WTC11 (cell line): ENCODE data around the gene TAS1R1. TPM values are rescaled to one million over a fixed set of nuclear protein-coding genes. Genes with fewer than 3 reads are reported as not detected.

ENCODE experiments used
- ATAC-seq: fragments of 200-7000 bp; cut with Tn5 transposase; 2 replicates; pipeline ENCODE4 v1.10.0; 2021; ENCODE audit warnings: mild to moderate bottlenecking, moderate library complexity
- CTCF ChIA-PET: fragments of 300-600 bp; sonication (Branson Sonifier 250); formaldehyde crosslinking; loops from one replicate; lab custom pipeline; 2021; ENCODE audit warnings: antibody characterized with exemption; lab: Charles Lee
- POLR2A ChIA-PET: fragments of 350-600 bp; sonication (Branson Sonifier 250); formaldehyde crosslinking; loops from one replicate; lab custom pipeline; 2021; ENCODE audit warnings: antibody characterized with exemption; lab: Charles Lee
- DNase-seq: peaks from one replicate; pipeline ENCODE4 v3.0.0; 2021; ENCODE audit warnings: low spot score
- H3K27ac Mint-ChIP-seq: 2 replicates; pipeline ENCODE4 v1.8.0; 2021; ENCODE audit warnings: mixed read lengths
- H3K27me3 Mint-ChIP-seq: 2 replicates; pipeline ENCODE4 v1.8.0; 2021; ENCODE audit warnings: low read depth, mild to moderate bottlenecking, moderate library complexity, mixed read lengths
- H3K36me3 Mint-ChIP-seq: 2 replicates; pipeline ENCODE4 v1.8.0; 2021; ENCODE audit warnings: mixed read lengths
- H3K4me1 Mint-ChIP-seq: 2 replicates; pipeline ENCODE4 v1.8.0; 2022; ENCODE audit warnings: mixed read lengths
- H3K4me3 Mint-ChIP-seq: 2 replicates; pipeline ENCODE4 v1.8.0; 2021; ENCODE audit warnings: mild to moderate bottlenecking, moderate library complexity, mixed read lengths
- H3K9me3 Mint-ChIP-seq: 2 replicates; pipeline ENCODE4 v1.8.0; 2021; ENCODE audit warnings: mixed read lengths
- FOXP1 ChIP-seq: sonication (generic); formaldehyde crosslinking; IDR thresholded peaks from 2 replicates; pipeline ENCODE4 v1.8.0; 2022; ENCODE audit warnings: missing genetic modification reagents, mild to moderate bottlenecking, moderate library complexity, borderline replicate concordance
- GTF2I ChIP-seq: fragments of 250-450 bp; sonication (Bioruptor Pico); conservative IDR thresholded peaks from 2 replicates; pipeline ENCODE4 v1.4.0; 2021; ENCODE audit warnings: mild to moderate bottlenecking
- RELA ChIP-seq: sonication (generic); formaldehyde crosslinking; IDR thresholded peaks from 2 replicates; pipeline ENCODE4 v1.8.1; 2022; ENCODE audit warnings: missing genetic modification reagents, mild to moderate bottlenecking, borderline replicate concordance
- SMAD4 ChIP-seq: sonication (generic); formaldehyde crosslinking; IDR thresholded peaks from 2 replicates; pipeline ENCODE4 v1.8.0; 2022; ENCODE audit warnings: mild to moderate bottlenecking, missing genetic modification reagents
- total RNA-seq: library from RNA; stranded (reverse); gene quantifications from 3 replicates; pipeline ENCODE4 v1.2.3, GENCODE V29; 2021
- TF ChIP-seq, protein P1 (sequence below): sonication (generic); formaldehyde crosslinking; IDR thresholded peaks from 2 replicates; pipeline ENCODE4 v1.8.1; 2023; ENCODE audit warnings: mild to moderate bottlenecking, missing genetic modification reagents
- TF ChIP-seq, protein P2 (sequence below): fragments of 200-600 bp; IDR thresholded peaks from 2 replicates; pipeline ENCODE4 v1.8.0; 2022; ENCODE audit warnings: antibody characterized with exemption
- TF ChIP-seq, protein P3 (sequence below): sonication (generic); formaldehyde crosslinking; IDR thresholded peaks from 2 replicates; pipeline ENCODE4 v1.8.0; 2023; ENCODE audit warnings: missing genetic modification reagents
- TF ChIP-seq, protein P4 (sequence below): sonication (generic); formaldehyde crosslinking; IDR thresholded peaks from 2 replicates; pipeline ENCODE4 v1.8.0; 2022; ENCODE audit warnings: missing genetic modification reagents
- TF ChIP-seq, protein P5 (sequence below): fragments of 250-450 bp; sonication (Bioruptor Pico); IDR thresholded peaks from 2 replicates; pipeline ENCODE4 v1.9.0; 2021; ENCODE audit warnings: moderate library complexity, mild to moderate bottlenecking, inconsistent platforms, borderline replicate concordance
- TF ChIP-seq, protein P6 (sequence below): fragments of 250-450 bp; sonication (Bioruptor Pico); conservative IDR thresholded peaks from 2 replicates; pipeline ENCODE4 v1.9.0; 2021; ENCODE audit warnings: mild to moderate bottlenecking
- TF ChIP-seq, protein P7 (sequence below): sonication (generic); formaldehyde crosslinking; IDR thresholded peaks from 2 replicates; pipeline ENCODE4 v1.8.1; 2022; ENCODE audit warnings: low read depth, missing genetic modification reagents, borderline replicate concordance
- TF ChIP-seq, protein P8 (sequence below): sonication (generic); formaldehyde crosslinking; IDR thresholded peaks from 2 replicates; pipeline ENCODE4 v1.8.1; 2023; ENCODE audit warnings: mild to moderate bottlenecking, missing genetic modification reagents
- TF ChIP-seq, protein P9 (sequence below): sonication (generic); formaldehyde crosslinking; conservative IDR thresholded peaks from 2 replicates; pipeline ENCODE4 v1.8.1; 2022; ENCODE audit warnings: mild to moderate bottlenecking, missing genetic modification reagents
- TF ChIP-seq, protein P10 (sequence below): fragments of 250-450 bp; sonication (Bioruptor Pico); IDR thresholded peaks from 2 replicates; pipeline ENCODE4 v1.8.0; 2021; ENCODE audit warnings: mild to moderate bottlenecking

Gene TAS1R1
- total RNA-seq, 1 experiment from 2014 or later, result 0.11 TPM

DNA sequence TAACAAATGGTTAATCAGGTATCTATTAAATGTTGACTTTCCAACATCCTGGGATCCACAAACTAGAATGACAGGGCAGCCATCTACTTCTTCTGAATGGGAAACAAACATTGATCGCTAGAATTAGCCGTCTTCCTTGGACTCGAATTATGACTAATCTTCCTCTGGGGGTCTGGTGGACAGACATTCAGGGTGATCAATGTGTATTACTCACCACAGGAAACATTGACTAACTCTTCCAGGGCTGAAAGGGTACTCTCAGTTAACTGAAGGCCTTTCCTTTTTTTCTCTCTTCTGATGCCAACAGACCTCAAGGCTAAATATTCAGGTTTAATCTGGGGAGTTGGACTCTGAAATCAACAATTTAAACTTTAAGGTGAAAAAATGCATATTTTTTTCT, 10.3 kb upstream of the TAS1R1 start (continued):
- TF ChIP-seq, protein P1, sequence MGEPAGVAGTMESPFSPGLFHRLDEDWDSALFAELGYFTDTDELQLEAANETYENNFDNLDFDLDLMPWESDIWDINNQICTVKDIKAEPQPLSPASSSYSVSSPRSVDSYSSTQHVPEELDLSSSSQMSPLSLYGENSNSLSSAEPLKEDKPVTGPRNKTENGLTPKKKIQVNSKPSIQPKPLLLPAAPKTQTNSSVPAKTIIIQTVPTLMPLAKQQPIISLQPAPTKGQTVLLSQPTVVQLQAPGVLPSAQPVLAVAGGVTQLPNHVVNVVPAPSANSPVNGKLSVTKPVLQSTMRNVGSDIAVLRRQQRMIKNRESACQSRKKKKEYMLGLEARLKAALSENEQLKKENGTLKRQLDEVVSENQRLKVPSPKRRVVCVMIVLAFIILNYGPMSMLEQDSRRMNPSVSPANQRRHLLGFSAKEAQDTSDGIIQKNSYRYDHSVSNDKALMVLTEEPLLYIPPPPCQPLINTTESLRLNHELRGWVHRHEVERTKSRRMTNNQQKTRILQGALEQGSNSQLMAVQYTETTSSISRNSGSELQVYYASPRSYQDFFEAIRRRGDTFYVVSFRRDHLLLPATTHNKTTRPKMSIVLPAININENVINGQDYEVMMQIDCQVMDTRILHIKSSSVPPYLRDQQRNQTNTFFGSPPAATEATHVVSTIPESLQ, result no peak
- no peak for TF ChIP-seq FOXP1 (CRISPR knock-in tag)
- no peak for TF ChIP-seq SMAD4 (CRISPR knock-in tag)
- TF ChIP-seq, protein P2, sequence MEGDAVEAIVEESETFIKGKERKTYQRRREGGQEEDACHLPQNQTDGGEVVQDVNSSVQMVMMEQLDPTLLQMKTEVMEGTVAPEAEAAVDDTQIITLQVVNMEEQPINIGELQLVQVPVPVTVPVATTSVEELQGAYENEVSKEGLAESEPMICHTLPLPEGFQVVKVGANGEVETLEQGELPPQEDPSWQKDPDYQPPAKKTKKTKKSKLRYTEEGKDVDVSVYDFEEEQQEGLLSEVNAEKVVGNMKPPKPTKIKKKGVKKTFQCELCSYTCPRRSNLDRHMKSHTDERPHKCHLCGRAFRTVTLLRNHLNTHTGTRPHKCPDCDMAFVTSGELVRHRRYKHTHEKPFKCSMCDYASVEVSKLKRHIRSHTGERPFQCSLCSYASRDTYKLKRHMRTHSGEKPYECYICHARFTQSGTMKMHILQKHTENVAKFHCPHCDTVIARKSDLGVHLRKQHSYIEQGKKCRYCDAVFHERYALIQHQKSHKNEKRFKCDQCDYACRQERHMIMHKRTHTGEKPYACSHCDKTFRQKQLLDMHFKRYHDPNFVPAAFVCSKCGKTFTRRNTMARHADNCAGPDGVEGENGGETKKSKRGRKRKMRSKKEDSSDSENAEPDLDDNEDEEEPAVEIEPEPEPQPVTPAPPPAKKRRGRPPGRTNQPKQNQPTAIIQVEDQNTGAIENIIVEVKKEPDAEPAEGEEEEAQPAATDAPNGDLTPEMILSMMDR, result no peak
- TF ChIP-seq, protein P3, sequence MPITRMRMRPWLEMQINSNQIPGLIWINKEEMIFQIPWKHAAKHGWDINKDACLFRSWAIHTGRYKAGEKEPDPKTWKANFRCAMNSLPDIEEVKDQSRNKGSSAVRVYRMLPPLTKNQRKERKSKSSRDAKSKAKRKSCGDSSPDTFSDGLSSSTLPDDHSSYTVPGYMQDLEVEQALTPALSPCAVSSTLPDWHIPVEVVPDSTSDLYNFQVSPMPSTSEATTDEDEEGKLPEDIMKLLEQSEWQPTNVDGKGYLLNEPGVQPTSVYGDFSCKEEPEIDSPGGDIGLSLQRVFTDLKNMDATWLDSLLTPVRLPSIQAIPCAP (CRISPR knock-in tag), result no peak

DNA sequence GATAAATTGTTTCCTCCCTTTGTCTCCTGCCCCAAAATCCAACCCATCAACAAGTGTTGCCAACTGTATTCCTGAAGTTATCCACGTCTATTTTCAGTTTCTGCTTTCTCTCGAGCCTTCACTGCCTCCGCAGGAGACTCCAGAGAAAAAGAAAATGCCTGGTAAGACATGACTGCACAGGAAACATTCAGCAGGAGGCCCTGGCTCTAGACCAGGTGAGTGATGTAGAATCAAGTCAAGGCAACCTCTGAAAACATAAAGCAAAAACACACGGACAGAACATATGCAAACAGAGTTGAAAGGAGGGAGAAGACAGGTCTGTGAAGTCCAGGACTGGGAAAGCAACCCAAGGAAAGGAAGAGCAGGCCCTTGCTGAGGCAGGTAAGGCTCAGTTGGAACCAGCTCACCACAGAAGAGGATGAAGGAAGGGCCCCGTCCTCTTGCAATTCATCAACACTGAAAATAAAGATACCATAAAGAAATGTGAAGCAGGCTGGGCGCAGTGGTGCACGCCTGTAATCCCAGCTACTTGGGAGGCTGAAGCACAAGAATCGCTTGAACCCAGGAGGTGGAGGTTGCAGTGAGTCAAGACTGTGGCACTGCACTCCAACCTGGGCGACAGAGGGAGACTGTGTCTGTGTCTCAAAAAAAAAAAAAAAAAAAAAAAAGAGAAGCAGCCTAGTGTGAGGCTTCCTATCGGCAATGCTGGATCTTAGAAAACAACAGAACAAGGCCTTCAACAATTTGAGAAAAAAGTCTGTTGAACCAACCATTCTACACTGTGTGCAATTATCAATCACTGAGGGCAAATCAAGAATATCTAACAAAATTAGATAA, 9.6 kb upstream of the TAS1R1 start:
- DNase-seq (no peak), ATAC-seq (no peak)
- POLR2A ChIA-PET, result no interaction called here
- TF ChIP-seq, protein P2, result no peak
- TF ChIP-seq, protein P4, sequence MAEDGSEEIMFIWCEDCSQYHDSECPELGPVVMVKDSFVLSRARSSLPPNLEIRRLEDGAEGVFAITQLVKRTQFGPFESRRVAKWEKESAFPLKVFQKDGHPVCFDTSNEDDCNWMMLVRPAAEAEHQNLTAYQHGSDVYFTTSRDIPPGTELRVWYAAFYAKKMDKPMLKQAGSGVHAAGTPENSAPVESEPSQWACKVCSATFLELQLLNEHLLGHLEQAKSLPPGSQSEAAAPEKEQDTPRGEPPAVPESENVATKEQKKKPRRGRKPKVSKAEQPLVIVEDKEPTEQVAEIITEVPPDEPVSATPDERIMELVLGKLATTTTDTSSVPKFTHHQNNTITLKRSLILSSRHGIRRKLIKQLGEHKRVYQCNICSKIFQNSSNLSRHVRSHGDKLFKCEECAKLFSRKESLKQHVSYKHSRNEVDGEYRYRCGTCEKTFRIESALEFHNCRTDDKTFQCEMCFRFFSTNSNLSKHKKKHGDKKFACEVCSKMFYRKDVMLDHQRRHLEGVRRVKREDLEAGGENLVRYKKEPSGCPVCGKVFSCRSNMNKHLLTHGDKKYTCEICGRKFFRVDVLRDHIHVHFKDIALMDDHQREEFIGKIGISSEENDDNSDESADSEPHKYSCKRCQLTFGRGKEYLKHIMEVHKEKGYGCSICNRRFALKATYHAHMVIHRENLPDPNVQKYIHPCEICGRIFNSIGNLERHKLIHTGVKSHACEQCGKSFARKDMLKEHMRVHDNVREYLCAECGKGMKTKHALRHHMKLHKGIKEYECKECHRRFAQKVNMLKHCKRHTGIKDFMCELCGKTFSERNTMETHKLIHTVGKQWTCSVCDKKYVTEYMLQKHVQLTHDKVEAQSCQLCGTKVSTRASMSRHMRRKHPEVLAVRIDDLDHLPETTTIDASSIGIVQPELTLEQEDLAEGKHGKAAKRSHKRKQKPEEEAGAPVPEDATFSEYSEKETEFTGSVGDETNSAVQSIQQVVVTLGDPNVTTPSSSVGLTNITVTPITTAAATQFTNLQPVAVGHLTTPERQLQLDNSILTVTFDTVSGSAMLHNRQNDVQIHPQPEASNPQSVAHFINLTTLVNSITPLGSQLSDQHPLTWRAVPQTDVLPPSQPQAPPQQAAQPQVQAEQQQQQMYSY (CRISPR knock-in tag), result no peak
- TF ChIP-seq, protein P5, sequence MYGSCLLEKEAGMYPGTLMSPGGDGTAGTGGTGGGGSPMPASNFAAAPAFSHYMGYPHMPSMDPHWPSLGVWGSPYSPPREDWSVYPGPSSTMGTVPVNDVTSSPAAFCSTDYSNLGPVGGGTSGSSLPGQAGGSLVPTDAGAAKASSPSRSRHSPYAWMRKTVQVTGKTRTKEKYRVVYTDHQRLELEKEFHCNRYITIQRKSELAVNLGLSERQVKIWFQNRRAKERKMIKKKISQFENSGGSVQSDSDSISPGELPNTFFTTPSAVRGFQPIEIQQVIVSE, result no peak
- TF ChIP-seq, protein P6, sequence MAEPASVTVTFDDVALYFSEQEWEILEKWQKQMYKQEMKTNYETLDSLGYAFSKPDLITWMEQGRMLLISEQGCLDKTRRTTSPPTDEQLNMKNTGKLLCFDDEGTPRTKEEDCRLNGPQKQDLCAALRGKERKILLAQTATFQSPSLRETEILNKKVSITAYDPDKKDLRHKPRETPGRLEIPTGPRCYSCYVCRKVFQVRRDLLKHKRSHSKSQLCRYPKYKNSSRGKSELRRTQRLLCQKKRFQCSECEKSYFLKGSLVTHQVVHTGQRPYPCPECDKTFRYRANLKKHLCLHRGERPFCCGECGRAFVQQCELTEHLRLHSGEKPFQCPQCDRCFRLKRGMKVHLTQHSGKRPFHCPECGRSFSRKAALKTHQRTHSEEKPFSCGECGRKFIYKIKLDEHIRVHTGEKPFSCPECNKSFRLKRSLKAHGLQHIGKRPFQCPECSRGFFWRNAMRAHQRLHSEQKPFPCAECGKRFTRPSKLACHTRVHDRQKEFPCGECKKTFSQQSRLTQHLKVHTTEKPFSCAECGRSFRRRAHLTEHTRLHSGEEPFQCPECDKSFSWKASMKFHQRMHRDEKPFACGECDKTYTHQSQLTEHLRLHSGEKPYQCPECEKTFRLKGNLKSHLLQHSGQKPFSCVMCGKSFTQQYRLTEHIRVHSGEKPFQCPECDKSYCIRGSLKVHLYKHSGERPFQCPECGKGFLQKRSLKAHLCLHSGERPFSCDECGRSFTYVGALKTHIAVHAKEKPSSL (CRISPR knock-in tag), result no peak
- TF ChIP-seq, protein P7, sequence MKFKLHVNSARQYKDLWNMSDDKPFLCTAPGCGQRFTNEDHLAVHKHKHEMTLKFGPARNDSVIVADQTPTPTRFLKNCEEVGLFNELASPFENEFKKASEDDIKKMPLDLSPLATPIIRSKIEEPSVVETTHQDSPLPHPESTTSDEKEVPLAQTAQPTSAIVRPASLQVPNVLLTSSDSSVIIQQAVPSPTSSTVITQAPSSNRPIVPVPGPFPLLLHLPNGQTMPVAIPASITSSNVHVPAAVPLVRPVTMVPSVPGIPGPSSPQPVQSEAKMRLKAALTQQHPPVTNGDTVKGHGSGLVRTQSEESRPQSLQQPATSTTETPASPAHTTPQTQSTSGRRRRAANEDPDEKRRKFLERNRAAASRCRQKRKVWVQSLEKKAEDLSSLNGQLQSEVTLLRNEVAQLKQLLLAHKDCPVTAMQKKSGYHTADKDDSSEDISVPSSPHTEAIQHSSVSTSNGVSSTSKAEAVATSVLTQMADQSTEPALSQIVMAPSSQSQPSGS (CRISPR knock-in tag), result no peak
- no peak for TF ChIP-seq RELA (CRISPR knock-in tag)
- TF ChIP-seq, protein P8, sequence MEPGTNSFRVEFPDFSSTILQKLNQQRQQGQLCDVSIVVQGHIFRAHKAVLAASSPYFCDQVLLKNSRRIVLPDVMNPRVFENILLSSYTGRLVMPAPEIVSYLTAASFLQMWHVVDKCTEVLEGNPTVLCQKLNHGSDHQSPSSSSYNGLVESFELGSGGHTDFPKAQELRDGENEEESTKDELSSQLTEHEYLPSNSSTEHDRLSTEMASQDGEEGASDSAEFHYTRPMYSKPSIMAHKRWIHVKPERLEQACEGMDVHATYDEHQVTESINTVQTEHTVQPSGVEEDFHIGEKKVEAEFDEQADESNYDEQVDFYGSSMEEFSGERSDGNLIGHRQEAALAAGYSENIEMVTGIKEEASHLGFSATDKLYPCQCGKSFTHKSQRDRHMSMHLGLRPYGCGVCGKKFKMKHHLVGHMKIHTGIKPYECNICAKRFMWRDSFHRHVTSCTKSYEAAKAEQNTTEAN (CRISPR knock-in tag), result no peak
- no peak for TF ChIP-seq GTF2I (CRISPR knock-in tag)
- TF ChIP-seq, protein P9, sequence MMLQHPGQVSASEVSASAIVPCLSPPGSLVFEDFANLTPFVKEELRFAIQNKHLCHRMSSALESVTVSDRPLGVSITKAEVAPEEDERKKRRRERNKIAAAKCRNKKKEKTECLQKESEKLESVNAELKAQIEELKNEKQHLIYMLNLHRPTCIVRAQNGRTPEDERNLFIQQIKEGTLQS (CRISPR knock-in tag), result no peak
- TF ChIP-seq, protein P10, sequence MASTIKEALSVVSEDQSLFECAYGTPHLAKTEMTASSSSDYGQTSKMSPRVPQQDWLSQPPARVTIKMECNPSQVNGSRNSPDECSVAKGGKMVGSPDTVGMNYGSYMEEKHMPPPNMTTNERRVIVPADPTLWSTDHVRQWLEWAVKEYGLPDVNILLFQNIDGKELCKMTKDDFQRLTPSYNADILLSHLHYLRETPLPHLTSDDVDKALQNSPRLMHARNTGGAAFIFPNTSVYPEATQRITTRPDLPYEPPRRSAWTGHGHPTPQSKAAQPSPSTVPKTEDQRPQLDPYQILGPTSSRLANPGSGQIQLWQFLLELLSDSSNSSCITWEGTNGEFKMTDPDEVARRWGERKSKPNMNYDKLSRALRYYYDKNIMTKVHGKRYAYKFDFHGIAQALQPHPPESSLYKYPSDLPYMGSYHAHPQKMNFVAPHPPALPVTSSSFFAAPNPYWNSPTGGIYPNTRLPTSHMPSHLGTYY (CRISPR knock-in tag), result no peak
- TF ChIP-seq, all 79 proteins: peak for 0
- Mint-ChIP-seq H3K36me3 (peaks cover 63% of the 10 kb centered on the region), H3K4me1 (no peaks in the 10 kb centered on the region), H3K27me3 (no peaks in the 10 kb centered on the region), H3K9me3 (no peaks in the 10 kb centered on the region), H3K27ac (no peak overlapping the region), H3K4me3 (no peak overlapping the region)
- CTCF ChIA-PET, result no interaction called here
